GM21825 (cell line): ENCODE measurements around the gene TNRC6C.

Experiments
- ATAC-seq: cut with Tn5 transposase; IDR thresholded peaks from one replicate; pipeline ENCODE4 v1.9.1; 2021; ENCODE audit warnings: mild to moderate bottlenecking, moderate library complexity; ENCODE audit not compliant: unreplicated experiment

TNRC6C gene

DNA sequence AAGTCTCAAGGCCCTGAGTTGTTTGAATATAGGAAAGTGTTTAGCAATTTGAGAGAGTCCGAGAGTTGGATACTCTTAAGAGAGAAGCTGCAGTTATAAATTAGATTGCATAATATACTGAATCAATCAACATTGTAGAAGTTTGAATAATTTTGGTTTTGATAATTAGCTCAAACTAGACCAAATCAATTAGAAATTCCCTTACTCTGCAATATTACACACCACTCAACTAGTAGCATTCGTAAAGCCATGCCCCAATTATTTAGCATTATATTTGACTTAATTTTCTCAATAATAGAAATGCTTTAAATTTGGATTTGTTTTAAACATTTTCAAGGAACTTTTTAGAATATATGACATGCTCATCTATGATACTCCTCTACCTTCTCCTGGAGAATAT lies 49.1 kb downstream of the TNRC6C start:
- no peak for ATAC-seq

DNA sequence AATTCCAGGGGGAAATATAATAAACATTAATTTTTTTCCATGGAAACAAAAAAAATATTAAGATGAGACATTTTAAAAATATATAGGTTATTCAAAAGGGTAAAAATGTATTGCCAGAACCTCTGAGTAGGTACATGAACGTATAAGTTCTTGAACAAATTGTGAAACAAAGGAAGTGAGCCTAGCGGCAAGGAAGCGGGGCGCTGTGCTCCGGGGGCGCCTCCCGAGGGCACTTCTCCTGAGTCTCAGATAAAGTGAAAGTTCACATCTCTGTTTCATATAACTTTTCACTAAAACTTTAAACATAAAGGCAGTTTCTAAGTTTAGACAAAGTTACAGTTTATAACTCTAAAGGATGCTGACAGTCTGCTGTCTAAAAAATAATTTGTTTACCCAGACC lies 52.3 kb downstream of the TNRC6C start:
- ATAC-seq: no peak

DNA sequence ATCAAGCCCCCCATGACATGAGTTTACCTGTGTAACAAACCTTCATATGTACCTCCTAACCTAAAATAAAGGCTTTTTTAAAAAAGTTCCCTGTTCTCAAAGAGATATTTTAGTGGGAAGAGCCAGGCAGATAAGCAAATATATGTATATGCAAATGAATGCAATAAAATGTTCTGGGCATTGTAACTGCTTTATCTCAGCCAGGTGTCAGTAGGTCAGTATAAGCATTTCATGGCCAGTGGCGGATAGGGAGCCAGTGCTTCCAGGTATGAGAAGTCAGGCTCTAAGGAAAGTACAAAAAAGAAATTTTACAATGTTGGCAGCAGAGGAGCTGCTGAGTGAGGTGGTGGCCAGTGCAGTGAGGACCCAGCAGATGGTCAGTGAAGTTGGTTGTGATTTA lies 53.9 kb downstream of the TNRC6C start:
- ATAC-seq: no peak

DNA sequence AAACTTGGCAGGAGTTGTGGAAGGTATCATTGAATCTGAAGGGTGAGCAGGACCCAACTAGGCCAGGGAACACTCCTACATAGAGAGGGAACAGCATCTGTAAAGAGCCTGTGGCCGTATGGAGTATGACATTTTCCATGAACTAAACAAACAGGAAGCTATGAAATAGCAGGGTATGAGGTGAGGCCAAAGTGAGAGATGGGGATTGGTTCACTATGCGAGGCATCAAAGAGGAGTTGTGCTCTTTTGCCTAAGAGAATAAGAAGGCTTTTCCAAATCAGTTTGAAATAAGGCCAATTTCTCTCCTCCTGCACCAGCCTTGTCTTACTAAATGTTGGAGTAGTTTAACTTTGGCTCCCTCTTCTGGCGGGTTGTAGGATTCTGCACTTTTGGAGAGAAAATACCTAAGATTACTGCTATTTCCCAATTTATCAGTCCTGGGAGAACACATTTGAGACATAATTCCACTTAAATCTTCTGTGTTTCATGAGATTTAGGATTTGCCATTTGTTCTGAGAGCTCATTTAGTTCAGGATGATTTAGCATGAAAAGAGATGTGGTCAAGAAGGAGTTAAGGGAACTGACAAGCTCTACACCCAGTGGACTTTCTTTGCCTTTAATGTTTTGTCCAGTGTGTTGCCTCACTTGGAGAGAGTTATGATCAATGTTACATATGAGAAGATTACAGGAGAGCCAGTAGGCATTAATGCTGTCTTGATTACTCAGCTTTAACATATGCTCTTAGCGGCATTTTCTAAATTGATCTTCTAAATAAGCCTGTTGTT lies 55.4 kb downstream of the TNRC6C start:
- ATAC-seq: no peak

- no peak for ATAC-seq
Observed at GRCh38 chr17:78014646-78015045, 56.1 kb downstream of the TNRC6C start.

DNA sequence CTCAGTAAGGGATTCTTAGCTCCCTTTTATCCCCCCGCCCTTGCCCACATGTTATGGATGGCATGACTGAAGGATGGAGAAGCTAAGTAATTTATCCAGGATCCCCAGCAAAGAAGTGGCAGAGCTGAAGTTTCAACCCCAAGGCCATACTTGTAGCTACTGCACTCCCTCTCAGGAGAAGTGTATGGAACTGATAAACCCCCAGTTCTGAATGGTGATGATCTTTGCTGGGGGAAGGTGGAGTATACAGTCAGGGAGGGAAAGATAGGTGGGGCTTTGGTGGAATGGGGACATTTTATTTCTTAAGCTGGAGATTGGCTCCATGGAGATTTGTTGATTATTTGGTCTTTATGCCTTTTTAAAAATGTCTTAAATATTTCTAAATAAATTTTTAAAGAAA lies 58.3 kb downstream of the TNRC6C start:
- ATAC-seq: no peak

DNA sequence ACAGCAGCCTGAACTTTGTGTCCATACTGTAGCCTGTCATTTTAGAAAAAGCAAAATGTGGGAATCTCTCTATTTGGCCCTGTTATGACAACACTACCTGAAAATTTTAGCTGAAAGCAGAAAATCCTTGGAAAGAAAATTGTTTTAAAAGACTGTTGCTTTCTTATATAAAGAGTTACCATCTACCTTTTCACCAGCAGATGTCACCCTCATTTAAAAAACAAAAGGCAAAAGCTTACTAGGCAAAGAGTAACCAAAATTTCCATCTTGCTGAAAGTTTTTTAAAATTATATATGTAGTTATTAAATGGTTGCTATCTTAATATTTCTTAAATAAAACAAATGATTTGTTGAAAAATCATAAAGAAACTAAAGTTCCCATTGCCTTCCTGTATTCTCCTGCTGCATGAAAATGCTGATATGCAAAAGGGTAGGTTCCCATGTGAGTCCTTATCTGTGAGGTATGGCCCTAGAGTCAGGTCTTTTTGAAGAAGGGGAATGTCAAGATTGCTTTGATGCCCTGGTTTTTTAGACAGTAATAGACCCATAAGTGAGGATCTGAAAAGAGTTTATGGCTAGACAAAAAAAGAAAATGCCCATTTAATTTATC lies 61.0 kb downstream of the TNRC6C start:
- ATAC-seq: no peak

- ATAC-seq: peak; percentile 53
Observed at GRCh38 chr17:78019976-78020716, 61.6 kb downstream of the TNRC6C start.

DNA sequence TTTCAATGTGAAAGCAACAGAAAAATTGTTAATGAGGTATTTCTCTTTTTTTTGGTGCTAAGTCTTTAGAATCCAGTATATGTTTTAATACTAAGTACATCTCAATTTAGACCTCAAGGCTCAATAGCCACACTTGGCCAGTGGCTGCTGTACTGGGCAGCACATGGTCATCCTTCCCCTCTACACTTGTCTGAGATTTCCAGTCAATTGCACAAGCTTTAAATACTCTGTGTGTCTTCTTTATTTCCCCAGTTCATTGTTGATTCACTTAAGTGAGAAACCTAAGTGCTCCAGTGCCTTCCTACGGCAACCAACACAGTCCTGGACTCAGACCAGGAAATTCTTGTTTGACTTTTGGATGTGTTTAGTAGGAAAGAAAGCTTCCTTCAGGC lies 62.2 kb downstream of the TNRC6C start:
- ATAC-seq: no peak

DNA sequence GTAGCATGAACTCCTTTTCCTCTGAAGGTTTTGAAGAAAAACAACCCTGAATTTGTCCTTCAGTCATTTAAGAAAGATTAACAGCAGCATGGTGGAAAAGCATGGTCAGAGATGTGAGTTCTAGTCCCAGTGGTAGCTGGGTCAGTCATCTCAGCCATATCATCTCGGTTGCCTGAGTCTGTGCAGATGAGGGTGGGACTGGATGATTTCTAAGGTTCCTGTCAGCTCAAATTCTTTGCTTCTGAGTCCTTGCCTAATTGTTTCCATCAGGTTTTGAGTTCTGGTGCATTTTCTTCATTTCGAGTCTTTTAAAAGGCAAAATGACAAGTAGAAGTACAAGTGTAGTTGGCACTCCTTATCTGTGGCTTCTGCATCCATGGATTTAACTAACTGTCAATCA lies 63.9 kb downstream of the TNRC6C start:
- no peak for ATAC-seq

- ATAC-seq: no peak
Observed at GRCh38 chr17:78023042-78023441, 64.5 kb downstream of the TNRC6C start.

DNA sequence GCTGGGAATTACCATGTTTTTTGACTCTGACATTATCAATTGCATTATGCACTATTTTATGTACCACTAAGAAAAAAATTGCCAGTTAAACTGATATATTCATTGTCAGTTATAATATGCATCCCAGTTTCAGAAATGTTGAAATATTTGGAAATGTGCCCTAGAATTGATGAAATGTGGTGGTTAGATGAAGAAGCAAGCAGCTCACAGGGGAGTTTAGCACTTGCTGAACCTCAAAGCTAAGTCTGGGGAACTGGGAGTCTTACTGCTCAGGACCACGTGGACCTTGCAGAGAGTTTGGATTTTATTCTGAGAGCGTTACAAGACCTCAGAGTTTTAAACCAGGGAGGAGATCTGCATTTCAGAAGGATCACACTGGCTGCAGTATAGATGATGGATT lies 67.9 kb downstream of the TNRC6C start:
- ATAC-seq: no peak

GRCh38 chr17:78027121-78027520 lies 68.6 kb downstream of the TNRC6C start:
- no peak for ATAC-seq

DNA sequence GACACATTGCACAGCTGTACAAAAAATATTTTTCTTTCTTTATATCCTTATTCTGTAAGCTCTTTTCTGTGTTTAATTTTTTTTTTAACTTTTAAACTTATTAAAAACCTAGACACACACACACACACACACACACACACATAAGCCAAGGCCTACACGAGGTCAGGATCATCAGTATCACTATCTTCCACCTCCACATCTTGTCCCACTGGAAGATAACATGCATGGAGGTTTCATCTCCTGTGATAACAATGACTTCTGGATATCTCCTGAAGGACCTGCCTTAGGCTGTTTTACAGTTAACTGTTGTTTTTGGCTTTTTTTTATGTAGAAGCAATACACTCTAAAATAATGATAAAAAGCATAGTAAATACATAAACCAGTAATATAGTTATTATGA lies 71.2 kb downstream of the TNRC6C start:
- no peak for ATAC-seq

DNA sequence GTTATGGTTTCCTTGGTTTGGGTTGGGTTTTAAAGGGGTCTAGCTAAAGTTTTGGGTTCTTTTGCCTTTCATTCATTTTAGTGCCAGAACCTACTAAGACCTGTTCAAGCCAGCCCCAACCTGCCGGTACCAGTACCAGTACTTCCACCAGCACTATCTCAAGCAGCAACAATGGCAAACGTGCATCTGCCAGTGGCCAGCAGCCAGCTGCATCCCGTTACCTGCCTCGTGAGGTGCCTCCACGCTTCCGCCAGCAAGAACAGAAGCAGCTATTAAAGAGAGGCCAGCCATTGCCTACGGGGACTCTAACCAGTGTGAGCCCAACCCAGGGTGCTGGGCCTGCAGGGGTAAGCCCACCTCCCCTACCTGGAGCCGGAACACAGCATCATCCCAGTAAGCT lies 72.9 kb downstream of the TNRC6C start:
- ATAC-seq: no peak

DNA sequence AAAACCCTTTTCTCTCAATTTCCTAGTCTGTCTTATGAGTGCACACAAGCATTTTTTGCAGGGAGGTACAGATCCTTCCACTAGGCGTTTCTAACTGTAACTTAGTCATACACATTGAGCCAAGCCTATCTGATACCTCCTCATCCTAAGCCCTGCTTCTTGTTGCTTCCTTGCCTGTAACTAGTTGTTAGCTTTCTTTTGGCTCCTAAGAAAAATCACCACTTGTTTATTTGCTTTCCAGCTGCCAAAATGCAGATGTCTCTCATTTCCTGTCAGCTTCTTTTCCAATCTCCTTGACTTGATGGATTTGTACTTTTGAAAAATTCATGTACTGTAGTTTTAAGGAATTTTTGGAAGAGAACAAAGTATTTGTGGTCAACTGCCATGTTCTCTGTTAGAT lies 73.7 kb downstream of the TNRC6C start:
- ATAC-seq: no peak

- ATAC-seq: no peak
Observed at GRCh38 chr17:78034429-78035091, 76.1 kb downstream of the TNRC6C start.

- ATAC-seq: no peak
Observed at GRCh38 chr17:78037280-78037679, 78.8 kb downstream of the TNRC6C start.

GRCh38 chr17:78038748-78039288 lies 80.3 kb downstream of the TNRC6C start:
- no peak for ATAC-seq

DNA sequence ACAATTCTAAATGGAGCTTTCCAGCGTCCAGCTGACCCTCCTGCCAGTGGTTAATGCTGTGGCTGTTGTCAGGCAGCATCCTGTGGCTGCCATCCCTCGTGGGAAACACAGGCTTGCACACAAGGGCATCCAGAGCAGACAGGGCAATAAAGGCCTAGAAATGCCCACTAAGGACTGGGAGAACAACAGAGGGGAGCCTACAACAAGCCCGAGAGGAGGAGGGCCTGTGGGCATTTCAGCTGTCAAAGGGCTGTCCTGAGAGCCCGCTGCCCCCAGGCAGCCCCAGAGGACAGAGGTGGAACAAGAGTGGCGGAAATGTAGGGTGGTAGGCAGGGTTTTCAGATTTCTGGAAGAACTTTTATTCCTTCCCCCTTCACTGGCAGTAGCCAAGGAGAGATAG lies 81.1 kb downstream of the TNRC6C start:
- ATAC-seq: no peak
